Measurements from ENCODE around the gene P2RY14.

DNA sequence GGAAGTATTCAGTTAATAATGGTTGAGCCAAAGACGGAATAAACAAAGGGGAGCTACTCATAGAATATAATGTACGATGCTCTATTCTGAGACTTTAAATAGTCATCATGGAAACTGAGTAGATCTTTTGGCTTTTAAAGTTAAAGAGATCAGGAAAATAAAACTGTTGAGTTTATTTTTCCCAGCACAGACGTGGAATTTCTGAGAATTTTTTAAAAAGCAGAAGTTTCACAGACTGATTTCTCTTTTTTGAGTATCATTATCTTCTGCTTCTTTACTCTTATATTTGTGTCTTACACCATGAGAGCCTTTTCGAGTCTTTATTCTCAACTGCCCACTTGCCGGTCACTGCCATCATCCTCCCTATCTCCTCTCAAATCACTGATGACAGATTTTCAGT, 13.2 kb downstream of the P2RY14 start:
- TF ChIP-seq, protein P1, sequence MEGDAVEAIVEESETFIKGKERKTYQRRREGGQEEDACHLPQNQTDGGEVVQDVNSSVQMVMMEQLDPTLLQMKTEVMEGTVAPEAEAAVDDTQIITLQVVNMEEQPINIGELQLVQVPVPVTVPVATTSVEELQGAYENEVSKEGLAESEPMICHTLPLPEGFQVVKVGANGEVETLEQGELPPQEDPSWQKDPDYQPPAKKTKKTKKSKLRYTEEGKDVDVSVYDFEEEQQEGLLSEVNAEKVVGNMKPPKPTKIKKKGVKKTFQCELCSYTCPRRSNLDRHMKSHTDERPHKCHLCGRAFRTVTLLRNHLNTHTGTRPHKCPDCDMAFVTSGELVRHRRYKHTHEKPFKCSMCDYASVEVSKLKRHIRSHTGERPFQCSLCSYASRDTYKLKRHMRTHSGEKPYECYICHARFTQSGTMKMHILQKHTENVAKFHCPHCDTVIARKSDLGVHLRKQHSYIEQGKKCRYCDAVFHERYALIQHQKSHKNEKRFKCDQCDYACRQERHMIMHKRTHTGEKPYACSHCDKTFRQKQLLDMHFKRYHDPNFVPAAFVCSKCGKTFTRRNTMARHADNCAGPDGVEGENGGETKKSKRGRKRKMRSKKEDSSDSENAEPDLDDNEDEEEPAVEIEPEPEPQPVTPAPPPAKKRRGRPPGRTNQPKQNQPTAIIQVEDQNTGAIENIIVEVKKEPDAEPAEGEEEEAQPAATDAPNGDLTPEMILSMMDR (IDR thresholded peaks at IDR 0.05; ENCODE audit: low read length), result no peak
- TF ChIP-seq EZH2phosphoT487 (IDR thresholded peaks at IDR 0.05; ENCODE audit: low read length) (no peak), EZH2 (optimal IDR thresholded peaks at IDR 0.05; ENCODE audit: low read depth, low read length) (no peak)
